Astrocyte (in vitro differentiated cells and primary cell): Measurements from ENCODE around the gene HM13.

Source experiments
- CTCF ChIP-seq: IDR thresholded peaks from 2 replicates; pipeline ENCODE4 v1.5.1; 2011; ENCODE audit warnings: low read depth, mild to moderate bottlenecking, inconsistent platforms, low read length, moderate library complexity; ENCODE audit not compliant: insufficient read depth
- EZH2 ChIP-seq: IDR thresholded peaks from 2 replicates; pipeline ENCODE4 v1.6.1; 2012; ENCODE audit warnings: mild to moderate bottlenecking, low read length, inconsistent platforms; ENCODE audit not compliant: insufficient read depth

GRCh38 chr20:31496761-31497295 is 17.4 kb upstream of the HM13 start:
- TF ChIP-seq EZH2 (no peak), CTCF (no peak)
